Activated T-cell treated with anti-CD3 and anti-CD28 coated beads, Interleukin-2, amount 50 U/mL, for 1 hour (primary cell): Measurements from ENCODE around the gene GPX2.

Experiments used
- DNase-seq: peaks from one replicate; pipeline ENCODE4 v3.0.0-alpha.2; 2020

GPX2 gene

DNA sequence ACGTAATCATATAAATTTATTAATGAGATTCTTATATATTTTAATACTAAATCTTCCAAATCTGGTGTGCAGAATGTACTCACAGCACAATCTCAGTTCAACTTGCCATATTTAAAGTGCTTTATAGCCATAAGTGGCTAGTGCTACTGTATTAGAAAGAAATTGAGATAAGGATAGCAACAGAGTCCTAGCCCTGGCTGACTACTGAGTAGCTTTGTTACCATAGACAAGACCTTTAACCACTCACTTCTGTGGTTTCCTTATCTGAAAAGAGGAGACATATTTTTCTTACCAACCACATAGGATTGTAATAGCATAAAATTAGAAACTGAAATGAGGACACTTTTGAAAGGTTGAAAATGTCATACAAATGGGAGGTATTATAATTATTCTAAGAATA, 30.3 kb downstream of the GPX2 start:
- no peak for DNase-seq

DNA sequence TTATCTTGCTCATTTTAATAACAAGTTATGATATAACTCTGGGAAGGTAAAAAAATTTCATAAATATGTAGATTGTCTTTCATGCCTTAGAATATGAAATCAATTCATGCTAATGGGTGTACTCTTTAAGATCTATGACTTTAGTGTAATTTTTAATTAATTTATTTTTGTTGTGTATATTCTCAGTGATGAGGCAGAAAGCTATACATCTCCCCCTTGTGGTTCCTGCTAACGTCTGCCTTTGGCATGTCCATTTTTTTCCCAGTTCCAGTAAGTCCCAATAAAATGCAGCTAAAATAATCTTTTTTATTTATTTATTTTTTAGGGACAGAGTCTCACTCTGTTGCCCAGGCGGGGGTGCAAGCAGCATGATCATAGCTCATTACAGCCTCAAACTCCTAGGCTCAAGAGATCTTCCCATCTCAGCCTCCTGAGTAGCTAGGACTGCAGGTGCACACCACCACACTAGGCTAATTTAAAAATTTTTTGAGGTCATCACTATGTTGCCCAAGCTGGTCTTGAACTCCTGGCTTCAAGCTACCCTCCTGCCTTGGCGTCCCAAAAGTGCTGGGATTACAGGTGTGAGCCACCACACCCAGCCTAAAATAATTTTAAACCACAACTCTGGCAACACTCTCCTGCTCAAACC, 31.6 kb downstream of the GPX2 start:
- DNase-seq, result no peak

DNA sequence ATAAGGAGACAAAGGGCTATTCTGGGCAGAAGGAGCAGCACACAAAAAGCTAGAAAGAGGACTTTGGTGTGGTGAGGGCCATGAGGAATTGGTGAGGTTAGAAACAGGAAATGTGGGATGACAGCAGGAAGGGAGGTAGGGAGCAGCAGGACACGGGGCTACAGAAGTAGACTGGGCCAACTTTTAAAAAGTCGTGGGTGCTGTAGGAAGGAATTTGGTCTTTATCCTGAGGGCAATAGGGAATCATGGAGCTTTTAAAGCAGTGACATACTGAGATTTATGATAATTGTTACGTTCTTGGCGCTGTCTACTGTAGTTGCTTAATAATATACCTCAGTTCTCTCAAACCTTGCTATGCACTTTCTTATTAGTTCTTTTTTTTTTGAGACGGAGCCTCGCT, 36.5 kb downstream of the GPX2 start:
- DNase-seq, result no peak

DNA sequence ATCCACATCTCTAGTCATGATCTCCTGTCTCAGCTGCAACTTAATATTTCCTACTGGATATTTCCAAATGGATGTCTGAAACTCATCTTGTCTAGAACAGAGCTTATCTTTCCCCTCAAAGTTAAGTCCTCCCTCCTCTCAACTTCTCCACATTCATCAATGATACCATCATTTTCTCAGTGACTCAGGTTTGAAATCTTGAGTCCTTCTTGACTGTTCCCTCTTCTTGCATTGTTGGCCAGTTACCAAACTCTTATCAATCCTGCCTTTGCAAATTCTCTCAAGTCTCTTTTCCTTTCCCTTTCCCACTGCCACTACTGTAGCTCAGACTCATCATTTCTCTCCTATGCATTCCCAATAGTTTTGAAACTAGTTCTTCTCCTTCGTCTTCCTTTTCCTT, 42.6 kb downstream of the GPX2 start:
- DNase-seq, result no peak

DNA sequence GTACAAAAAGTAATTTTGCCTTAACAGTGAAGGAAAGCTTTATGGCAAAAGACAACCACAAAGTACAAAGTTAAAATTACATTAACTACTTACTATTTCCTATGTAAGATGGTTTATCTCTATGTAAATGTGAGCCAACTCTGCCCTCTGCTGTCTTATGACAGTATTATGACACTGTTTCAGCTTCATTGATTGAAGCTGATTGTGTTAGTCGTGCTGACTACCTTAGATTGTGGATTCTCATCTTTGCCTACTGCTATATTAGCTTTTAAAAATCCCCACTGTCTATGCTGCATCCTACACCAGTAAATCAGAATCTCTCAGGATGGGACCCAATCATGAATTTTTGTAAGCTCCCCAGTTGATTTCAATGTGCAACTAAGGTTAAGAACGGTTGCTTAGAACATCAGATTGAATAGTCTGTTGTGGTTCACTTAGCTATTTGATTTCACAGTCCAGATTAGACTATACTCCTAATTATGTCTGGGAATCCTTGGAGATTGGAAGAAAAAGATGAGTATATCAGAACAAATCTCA, 50.6 kb downstream of the GPX2 start:
- no peak for DNase-seq

DNA sequence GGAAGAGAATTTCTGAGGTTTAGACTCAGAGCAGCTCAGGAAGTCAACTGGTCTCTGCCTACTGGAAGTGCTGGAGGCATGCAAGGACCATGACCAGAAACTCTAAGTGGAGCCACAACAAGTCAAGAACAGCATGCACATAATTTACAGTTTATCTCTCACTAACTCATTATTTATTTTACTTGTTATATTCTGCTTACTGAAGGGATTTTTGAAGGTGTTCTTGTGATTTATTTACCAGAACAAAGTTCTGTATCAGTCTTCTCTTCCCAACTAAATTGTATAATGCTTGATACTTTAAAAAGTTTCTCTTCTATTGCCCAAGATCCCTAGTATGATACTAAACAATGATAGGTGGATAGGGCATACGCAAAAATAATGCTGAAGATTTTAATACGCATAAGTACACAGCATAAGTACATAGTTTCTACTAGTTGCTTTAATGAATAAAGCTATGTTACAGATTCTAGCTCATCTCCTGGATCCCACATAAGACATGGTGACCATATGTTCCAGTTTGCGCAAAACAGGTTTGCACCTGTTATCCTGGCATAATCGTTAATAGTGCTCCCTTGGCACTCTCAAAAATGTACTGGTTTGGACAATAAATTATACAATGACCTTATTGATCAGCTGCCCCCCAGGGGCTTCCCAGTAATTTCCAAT, 51.2 kb downstream of the GPX2 start:
- no peak for DNase-seq

DNA sequence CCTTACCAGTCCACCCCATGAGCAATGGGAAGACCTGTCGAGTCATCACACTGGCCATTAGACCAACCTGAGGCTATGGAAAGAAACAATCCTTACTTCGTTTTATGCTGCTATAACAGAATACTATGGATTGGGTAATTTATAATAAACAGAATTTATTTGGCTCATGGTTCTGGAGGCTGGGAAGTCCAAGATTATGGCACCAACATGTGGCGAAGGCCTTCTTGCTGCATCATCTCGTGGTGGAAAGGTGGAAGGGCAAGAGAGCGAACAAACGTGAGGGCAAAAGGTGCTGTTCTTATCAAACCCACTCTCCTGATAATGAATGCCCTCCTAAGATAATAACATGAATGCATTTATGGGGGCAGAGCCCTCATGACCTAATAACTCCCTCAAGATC, 53.2 kb downstream of the GPX2 start:
- no peak for DNase-seq
